Hepatocyte (in vitro differentiated cells): ENCODE measurements around the gene DNAH5.

ENCODE experiments used
- EZH2 ChIP-seq: fragments of 200-600 bp; sonication (generic); IDR thresholded peaks from 2 replicates; pipeline ENCODE4 v1.6.1; 2016; ENCODE audit warnings: antibody characterized with exemption, mild to moderate bottlenecking, borderline replicate concordance
- EZH2phosphoT487 ChIP-seq: fragments of 200-600 bp; sonication (generic); IDR thresholded peaks from one replicate; pipeline ENCODE4 v1.6.1; 2018; ENCODE audit warnings: antibody characterized with exemption, mild to moderate bottlenecking, low read depth, moderate library complexity; ENCODE audit not compliant: unreplicated experiment, severe bottlenecking
- TF ChIP-seq, protein P1 (sequence below): fragments of 200-600 bp; sonication (generic); IDR thresholded peaks from 2 replicates; pipeline ENCODE4 v1.5.1; 2016; ENCODE audit warnings: antibody characterized with exemption, mild to moderate bottlenecking; ENCODE audit not compliant: poor library complexity

DNA sequence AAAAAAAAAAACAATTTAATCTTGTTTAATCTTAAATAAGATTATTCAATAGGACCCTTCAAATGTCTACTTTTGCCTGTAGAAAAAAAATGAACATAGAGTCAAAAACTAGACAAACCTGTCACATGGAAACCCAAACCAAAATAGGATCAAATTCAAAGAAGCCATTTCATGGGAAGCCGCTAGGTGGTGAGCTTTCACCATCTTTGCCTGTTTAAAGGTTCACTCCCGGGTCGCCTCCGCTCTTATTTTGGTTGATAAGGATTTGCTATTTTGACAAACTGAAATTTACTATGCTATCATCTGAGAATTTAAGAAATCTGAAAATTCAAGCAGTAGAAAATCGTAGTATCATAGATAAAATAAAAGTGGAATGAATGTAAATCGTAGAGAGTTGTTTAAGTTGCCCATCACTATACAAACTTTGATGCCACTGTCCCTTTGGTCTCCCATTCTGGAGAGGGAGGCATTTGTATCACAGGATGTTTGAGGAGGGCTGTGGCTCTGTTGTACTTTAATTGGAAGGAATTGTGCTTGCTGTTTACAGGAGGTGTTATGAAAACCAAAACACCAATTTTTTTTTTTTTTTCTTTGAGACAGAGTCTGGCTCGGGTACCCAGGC, 43.5 kb upstream of the DNAH5 start:
- TF ChIP-seq, protein P1, sequence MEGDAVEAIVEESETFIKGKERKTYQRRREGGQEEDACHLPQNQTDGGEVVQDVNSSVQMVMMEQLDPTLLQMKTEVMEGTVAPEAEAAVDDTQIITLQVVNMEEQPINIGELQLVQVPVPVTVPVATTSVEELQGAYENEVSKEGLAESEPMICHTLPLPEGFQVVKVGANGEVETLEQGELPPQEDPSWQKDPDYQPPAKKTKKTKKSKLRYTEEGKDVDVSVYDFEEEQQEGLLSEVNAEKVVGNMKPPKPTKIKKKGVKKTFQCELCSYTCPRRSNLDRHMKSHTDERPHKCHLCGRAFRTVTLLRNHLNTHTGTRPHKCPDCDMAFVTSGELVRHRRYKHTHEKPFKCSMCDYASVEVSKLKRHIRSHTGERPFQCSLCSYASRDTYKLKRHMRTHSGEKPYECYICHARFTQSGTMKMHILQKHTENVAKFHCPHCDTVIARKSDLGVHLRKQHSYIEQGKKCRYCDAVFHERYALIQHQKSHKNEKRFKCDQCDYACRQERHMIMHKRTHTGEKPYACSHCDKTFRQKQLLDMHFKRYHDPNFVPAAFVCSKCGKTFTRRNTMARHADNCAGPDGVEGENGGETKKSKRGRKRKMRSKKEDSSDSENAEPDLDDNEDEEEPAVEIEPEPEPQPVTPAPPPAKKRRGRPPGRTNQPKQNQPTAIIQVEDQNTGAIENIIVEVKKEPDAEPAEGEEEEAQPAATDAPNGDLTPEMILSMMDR = peak; percentile 96
- TF ChIP-seq EZH2phosphoT487 (no peak), EZH2 (no peak)
